SK-N-MC (cell line): ENCODE results near the gene CDKAL1.

ENCODE experiments used
- DNase-seq: peaks from one replicate; pipeline ENCODE4 v3.0.0-alpha.2; 2011; ENCODE audit warnings: low read depth, low spot score
- H3K27ac ChIP-seq: fragments of 200-600 bp; sonication (generic); 2 replicates; pipeline ENCODE4 v1.5.1; 2016; ENCODE audit warnings: mixed run types
- H3K36me3 ChIP-seq: fragments of 200-600 bp; sonication (generic); 2 replicates; pipeline ENCODE4 v1.6.1; 2017; ENCODE audit warnings: antibody characterized with exemption, low read length, mixed read lengths; ENCODE audit not compliant: insufficient read depth
- H3K4me3 ChIP-seq: fragments of 200-600 bp; sonication (generic); 2 replicates; pipeline ENCODE4 v1.5.1; 2016
- H3K9ac ChIP-seq: fragments of 200-600 bp; sonication (generic); 2 replicates; pipeline ENCODE4 v1.8.0; 2017; ENCODE audit warnings: mixed run types, mixed read lengths; ENCODE audit not compliant: insufficient read length
- H3K9me3 ChIP-seq: fragments of 200-600 bp; sonication (generic); 2 replicates; pipeline ENCODE4 v1.6.1; 2017; ENCODE audit warnings: low read depth, mild to moderate bottlenecking, antibody characterized with exemption, low read length, moderate library complexity, mixed read lengths
- EZH2 ChIP-seq: fragments of 200-600 bp; sonication (generic); IDR thresholded peaks from one replicate; pipeline ENCODE4 v1.6.1; 2017; ENCODE audit warnings: antibody characterized with exemption
- FOXP2 ChIP-seq: optimal IDR thresholded peaks from 2 replicates; pipeline ENCODE3; 2011; ENCODE audit warnings: mild to moderate bottlenecking, moderate library complexity; ENCODE audit not compliant: insufficient read depth; ENCODE audit errors: extremely low read length, control extremely low read depth
- POLR2AphosphoS5 ChIP-seq: IDR thresholded peaks from 2 replicates; pipeline ENCODE4 v1.6.1; 2012; ENCODE audit warnings: mild to moderate bottlenecking, low read depth, low read length, borderline replicate concordance

The CDKAL1 gene

GRCh38 chr6:20978151-20978614 lies 443.9 kb downstream of the CDKAL1 start:
- Histone ChIP-seq H3K27ac (peak overlapping the region; percentile 68; the same call in 1 of the 2 replicates), H3K4me3 (peak overlapping the region; percentile 35; the same call in 1 of the 2 replicates), H3K9ac (no peak overlapping the region), H3K9me3 (no peaks in the 10 kb centered on the region), H3K36me3 (no peaks in the 10 kb centered on the region)
- TF ChIP-seq FOXP2 (no peak), POLR2AphosphoS5 (peak; percentile 50; the same call in 1 of the 2 replicates)
- DNase-seq = peak; percentile 74

GRCh38 chr6:20979076-20979475 lies 444.8 kb downstream of the CDKAL1 start:
- H3K4me3 ChIP-seq = no peak overlapping the region
- no peak overlapping the region for H3K9ac ChIP-seq
- no peak for DNase-seq
- peak overlapping the region; percentile 58 for H3K27ac ChIP-seq
- no peak for TF ChIP-seq FOXP2
- TF ChIP-seq EZH2 = no peak
- H3K36me3 ChIP-seq = no peaks in the 10 kb centered on the region
- H3K9me3 ChIP-seq = no peaks in the 10 kb centered on the region

- DNase-seq = no peak
- Histone ChIP-seq H3K27ac (no peak overlapping the region), H3K9me3 (no peaks in the 10 kb centered on the region), H3K9ac (no peak overlapping the region), H3K36me3 (no peaks in the 10 kb centered on the region), H3K4me3 (no peak overlapping the region)
- TF ChIP-seq EZH2 = no peak
These were observed 449.7 kb downstream of the CDKAL1 start for GRCh38 chr6:20983961-20984360.

GRCh38 chr6:20985821-20986220 lies 451.6 kb downstream of the CDKAL1 start:
- no peak for TF ChIP-seq POLR2AphosphoS5
- no peak for TF ChIP-seq FOXP2
- Histone ChIP-seq H3K9me3 (no peaks in the 10 kb centered on the region), H3K27ac (no peak overlapping the region), H3K4me3 (no peak overlapping the region), H3K9ac (no peak overlapping the region), H3K36me3 (no peaks in the 10 kb centered on the region)
- DNase-seq = no peak

GRCh38 chr6:20991910-20992309 lies 457.7 kb downstream of the CDKAL1 start:
- Histone ChIP-seq H3K36me3 (peaks cover 10% of the 10 kb centered on the region), H3K9ac (no peak overlapping the region), H3K27ac (no peak overlapping the region), H3K4me3 (no peak overlapping the region), H3K9me3 (no peaks in the 10 kb centered on the region)
- TF ChIP-seq FOXP2 = no peak
- no peak for TF ChIP-seq POLR2AphosphoS5
- no peak for TF ChIP-seq EZH2
- no peak for DNase-seq

GRCh38 chr6:20996099-20996498 lies 461.8 kb downstream of the CDKAL1 start:
- DNase-seq = no peak
- peaks cover 17% of the 10 kb centered on the region for H3K36me3 ChIP-seq
- H3K4me3 ChIP-seq = no peak overlapping the region
- no peak overlapping the region for H3K9ac ChIP-seq
- H3K9me3 ChIP-seq = no peaks in the 10 kb centered on the region
- no peak overlapping the region for H3K27ac ChIP-seq
- TF ChIP-seq FOXP2 (no peak), EZH2 (no peak), POLR2AphosphoS5 (no peak)

- no peak overlapping the region for H3K9ac ChIP-seq
- peak overlapping the region; percentile 33 for H3K27ac ChIP-seq
- H3K36me3 ChIP-seq = peaks cover 17% of the 10 kb centered on the region
- peak overlapping the region; percentile 37 for H3K4me3 ChIP-seq
- TF ChIP-seq FOXP2 (no peak), POLR2AphosphoS5 (no peak), EZH2 (no peak)
- H3K9me3 ChIP-seq = no peaks in the 10 kb centered on the region
- DNase-seq = peak; percentile 37
These were observed 463.0 kb downstream of the CDKAL1 start for GRCh38 chr6:20997143-20997769.

GRCh38 chr6:20997770-20998147 lies 463.5 kb downstream of the CDKAL1 start:
- H3K9me3 ChIP-seq = no peaks in the 10 kb centered on the region
- H3K36me3 ChIP-seq = peaks cover 17% of the 10 kb centered on the region
- DNase-seq = no peak
- H3K9ac ChIP-seq = no peak overlapping the region
- H3K27ac ChIP-seq = no peak overlapping the region
- no peak overlapping the region; the same call in 1 of the 2 replicates for H3K4me3 ChIP-seq
- TF ChIP-seq EZH2 (no peak), FOXP2 (no peak), POLR2AphosphoS5 (no peak)
